ENCODE data around the gene RIPOR3.
"Not testable (repeated sequence)": the region's sequence is repeated elsewhere in the genome, so short reads cannot be mapped to it uniquely, and the experiment has no call there.

The RIPOR3 gene

GRCh38 chr20:50680105-50680960, 11.0 kb downstream of the RIPOR3 start:
- no peak overlapping the region for H3K27ac ChIP-seq
- no peak for TF ChIP-seq CTCF (IDR thresholded peaks at IDR 0.05)

GRCh38 chr20:50679753-50680104, 11.6 kb downstream of the RIPOR3 start:
- no peak for TF ChIP-seq ZFX (IDR thresholded peaks at IDR 0.05; ENCODE audit: borderline replicate concordance)
- TF ChIP-seq CTCF (IDR thresholded peaks at IDR 0.05), result no peak
- no peak overlapping the region for H3K27ac ChIP-seq

GRCh38 chr20:50678169-50678898, 13.0 kb downstream of the RIPOR3 start:
- TF ChIP-seq ZFX (IDR thresholded peaks at IDR 0.05; ENCODE audit: borderline replicate concordance) (no peak), CTCF (IDR thresholded peaks at IDR 0.05) (no peak)
- no peak overlapping the region for H3K27ac ChIP-seq

GRCh38 chr20:50676858-50677257, 14.5 kb downstream of the RIPOR3 start:
- TF ChIP-seq CTCF (IDR thresholded peaks at IDR 0.05) (no peak), ZFX (IDR thresholded peaks at IDR 0.05; ENCODE audit: borderline replicate concordance) (no peak)
- no peak overlapping the region for H3K27ac ChIP-seq

GRCh38 chr20:50676377-50676731, 15.0 kb downstream of the RIPOR3 start:
- not testable (repeated sequence) for H3K27ac ChIP-seq

- no peak overlapping the region for H3K27ac ChIP-seq
- TF ChIP-seq CTCF (IDR thresholded peaks at IDR 0.05) (no peak), ZFX (IDR thresholded peaks at IDR 0.05; ENCODE audit: borderline replicate concordance) (no peak)
Measured at GRCh38 chr20:50675671-50676376, 15.5 kb downstream of the RIPOR3 start.

GRCh38 chr20:50674138-50674825, 17.1 kb downstream of the RIPOR3 start:
- no peak for TF ChIP-seq CTCF (IDR thresholded peaks at IDR 0.05)
- no peak for TF ChIP-seq ZFX (IDR thresholded peaks at IDR 0.05; ENCODE audit: borderline replicate concordance)
- no peak overlapping the region for H3K27ac ChIP-seq

Data from 22Rv1 (cell line).